Tibial nerve (tissue), 4 donors: ENCODE results near the gene KLHL20.
"Not testable (repeated sequence)": the region's sequence is repeated elsewhere in the genome, so short reads cannot be mapped to it uniquely, and the experiment has no call there.

Experiments used
- CTCF ChIP-seq, 5 experiments: fragments of 200-600 bp in 3 of 5; fragments of 450-650 bp in 2 of 5; sonication (generic) in 3 of 5; IDR thresholded peaks; one replicate each; pipeline ENCODE4 v1.5.1; 2016 to 2019; ENCODE audit warnings: antibody characterized with exemption in 5 of 5, mild to moderate bottlenecking in 3 of 5, moderate library complexity in 2 of 5
- EP300 ChIP-seq, 2 donors: sonication (generic); formaldehyde crosslinking; IDR thresholded peaks; one replicate each; pipeline ENCODE4 v1.6.1; 2017; ENCODE audit warnings: antibody characterized with exemption in 2 of 2, mild to moderate bottlenecking in 1 of 2
- POLR2A ChIP-seq, 2 donors: fragments of 450-650 bp; IDR thresholded peaks; one replicate each; pipeline ENCODE4 v1.6.1; 2017; ENCODE audit warnings: antibody characterized with exemption in 2 of 2, mild to moderate bottlenecking in 2 of 2, moderate library complexity in 2 of 2

- not testable (repeated sequence) for TF ChIP-seq CTCF, POLR2A, EP300 (IDR thresholded peaks at IDR 0.05)
Observed at GRCh38 chr1:173685121-173685520, 29.7 kb upstream of the KLHL20 start.
